Parathyroid adenoma (tissue), 2 donors: ENCODE results near the gene BDKRB1.

Experiments
- H2AFZ ChIP-seq: fragments of 300-600 bp; sonication (generic); one replicate; pipeline ENCODE4 v1.7.0; 2017; ENCODE audit warnings: antibody characterized with exemption, mild to moderate bottlenecking
- H3K27ac ChIP-seq: fragments of 300-600 bp; sonication (generic); one replicate; pipeline ENCODE4 v1.7.0; 2017
- H3K27me3 ChIP-seq: fragments of 300-600 bp; sonication (generic); one replicate; pipeline ENCODE4 v1.7.0; 2017; ENCODE audit warnings: low read length; ENCODE audit not compliant: control insufficient read depth, insufficient read depth
- H3K36me3 ChIP-seq: fragments of 300-600 bp; sonication (generic); one replicate; pipeline ENCODE4 v1.7.0; 2017; ENCODE audit warnings: low read length; ENCODE audit not compliant: control insufficient read depth, insufficient read depth
- H3K4me1 ChIP-seq: fragments of 300-600 bp; sonication (generic); one replicate; pipeline ENCODE4 v1.7.0; 2017; ENCODE audit warnings: control low read depth
- H3K4me2 ChIP-seq: fragments of 300-600 bp; sonication (generic); one replicate; pipeline ENCODE4 v1.7.0; 2017; ENCODE audit warnings: low read length
- H3K4me3 ChIP-seq: fragments of 300-600 bp; sonication (generic); one replicate; pipeline ENCODE4 v1.7.0; 2017; ENCODE audit warnings: low read depth, low read length
- H3K79me2 ChIP-seq: fragments of 300-600 bp; sonication (generic); one replicate; pipeline ENCODE4 v1.7.0; 2017; ENCODE audit warnings: control low read depth
- H3K9ac ChIP-seq: fragments of 300-600 bp; sonication (generic); one replicate; pipeline ENCODE4 v1.7.0; 2017; ENCODE audit warnings: mild to moderate bottlenecking
- H3K9me3 ChIP-seq: fragments of 300-600 bp; sonication (generic); one replicate; pipeline ENCODE4 v1.7.0; 2017; ENCODE audit warnings: low read length; ENCODE audit not compliant: control insufficient read depth
- CTCF ChIP-seq: fragments of 300-600 bp; sonication (generic); IDR thresholded peaks from one replicate; pipeline ENCODE4 v1.7.0; 2017; ENCODE audit warnings: antibody characterized with exemption, mild to moderate bottlenecking
- donor health status: primary hyperparathyroidism.

Gene BDKRB1

GRCh38 chr14:96310906-96311305 lies 54.9 kb downstream of the BDKRB1 start:
- no peak for TF ChIP-seq CTCF
- Histone ChIP-seq H3K4me2 (no peak overlapping the region), H3K9me3 (no peaks in the 10 kb centered on the region), H3K4me1 (no peaks in the 10 kb centered on the region), H3K36me3 (no peaks in the 10 kb centered on the region), H3K27ac (no peak overlapping the region), H2AFZ (no peak overlapping the region), H3K4me3 (no peak overlapping the region), H3K27me3 (no peaks in the 10 kb centered on the region), H3K79me2 (no peaks in the 10 kb centered on the region), H3K9ac (no peak overlapping the region)
